Measurements from ENCODE around the gene KCNT1. TPM values are rescaled to one million over a fixed set of nuclear protein-coding genes. Genes with fewer than 3 reads are reported as not detected.

Gene KCNT1
- total and polyA plus RNA-seq, 9 donors: 0.83 to 12.0 (median 3.7) TPM

GRCh38 chr9:135743546-135744332 lies 41.8 kb downstream of the KCNT1 start:
- WGBS, 3 donors: 79 to 88% (median 82%) methylated on average over 19 to 25 of the region's 25 CpGs
- no peak for TF ChIP-seq POLR2A (IDR thresholded peaks at IDR 0.05)
- no peak for TF ChIP-seq CTCF (IDR thresholded peaks at IDR 0.05)
- no peak for TF ChIP-seq EP300 (IDR thresholded peaks at IDR 0.05)
- no peak for DNase-seq
- no peaks in the 10 kb centered on the region for H3K36me3 ChIP-seq
- H3K4me1 ChIP-seq (ENCODE audit: insufficient read depth): no peaks in the 10 kb centered on the region
- H3K4me3 ChIP-seq: no peak overlapping the region
- H3K9me3 ChIP-seq: no peaks in the 10 kb centered on the region
- H3K27me3 ChIP-seq: no peaks in the 10 kb centered on the region
- no peak overlapping the region for H3K27ac ChIP-seq
- intact Hi-C loops (cut with DNase I): no loop called here

GRCh38 chr9:135744333-135745070 lies 42.5 kb downstream of the KCNT1 start:
- no peaks in the 10 kb centered on the region for H3K4me1 ChIP-seq (ENCODE audit: insufficient read depth)
- no peak overlapping the region for H3K4me3 ChIP-seq
- intact Hi-C loops (cut with DNase I): no loop called here
- TF ChIP-seq EP300 (IDR thresholded peaks at IDR 0.05) (no peak), POLR2A (IDR thresholded peaks at IDR 0.05) (no peak)
- H3K27me3 ChIP-seq: no peaks in the 10 kb centered on the region
- DNase-seq: no peak
- no peak overlapping the region for H3K27ac ChIP-seq
- 83 to 84% (median 84%) methylated on average over 16 to 33 of the region's 33 CpGs for WGBS, 3 donors
- no peaks in the 10 kb centered on the region for H3K9me3 ChIP-seq
- H3K36me3 ChIP-seq: no peaks in the 10 kb centered on the region

GRCh38 chr9:135745189-135745588 lies 43.2 kb downstream of the KCNT1 start:
- no peak for TF ChIP-seq EP300 (IDR thresholded peaks at IDR 0.05)
- TF ChIP-seq POLR2A (IDR thresholded peaks at IDR 0.05): no peak
- TF ChIP-seq CTCF (IDR thresholded peaks at IDR 0.05): no peak
- no peaks in the 10 kb centered on the region for H3K27me3 ChIP-seq
- no peaks in the 10 kb centered on the region for H3K36me3 ChIP-seq
- no peak overlapping the region for H3K27ac ChIP-seq
- no peak for DNase-seq
- no peak overlapping the region for H3K4me3 ChIP-seq
- WGBS, 3 donors: 84 to 91% (median 86%) methylated on average over 16 to 21 of the region's 21 CpGs
- no peaks in the 10 kb centered on the region for H3K9me3 ChIP-seq
- intact Hi-C loops (cut with DNase I): no loop called here
- no peaks in the 10 kb centered on the region for H3K4me1 ChIP-seq (ENCODE audit: insufficient read depth)

GRCh38 chr9:135745686-135746324 lies 43.8 kb downstream of the KCNT1 start:
- DNase-seq: no peak
- no peaks in the 10 kb centered on the region for H3K27me3 ChIP-seq
- intact Hi-C loops (cut with DNase I): no loop called here
- no peak overlapping the region for H3K4me3 ChIP-seq
- no peaks in the 10 kb centered on the region for H3K4me1 ChIP-seq (ENCODE audit: insufficient read depth)
- H3K27ac ChIP-seq: no peak overlapping the region
- TF ChIP-seq EP300 (IDR thresholded peaks at IDR 0.05): no peak
- TF ChIP-seq CTCF (IDR thresholded peaks at IDR 0.05): no peak
- TF ChIP-seq POLR2A (IDR thresholded peaks at IDR 0.05): no peak
- H3K9me3 ChIP-seq: no peaks in the 10 kb centered on the region
- H3K36me3 ChIP-seq: no peaks in the 10 kb centered on the region
- WGBS, 3 donors: 83 to 88% (median 86%) methylated on average over 20 to 24 of the region's 24 CpGs
